ENCODE measurements around the gene C19orf44.

- TF ChIP-seq CTCF (IDR thresholded peaks at IDR 0.05) (no peak), POLR2A (IDR thresholded peaks at IDR 0.05) (no peak)
These were observed 46.1 kb downstream of the C19orf44 start, which contains the start of gene CHERP for GRCh38 chr19:16542045-16542909.
